PFSK-1 (cell line): ENCODE data around the gene PCP4.

Source experiments
- FOXP2 ChIP-seq: optimal IDR thresholded peaks from 2 replicates; pipeline ENCODE3; 2011; ENCODE audit warnings: borderline replicate concordance, control low read depth, inconsistent platforms; ENCODE audit not compliant: insufficient read depth; ENCODE audit errors: extremely low read length, extremely low read depth
- POLR2AphosphoS5 ChIP-seq: IDR thresholded peaks from 2 replicates; pipeline ENCODE4 v1.6.1; 2012; ENCODE audit warnings: low read depth, mild to moderate bottlenecking, control low read depth, low read length, moderate library complexity
- SIN3A ChIP-seq: IDR thresholded peaks from 2 replicates; pipeline ENCODE4 v1.6.1; 2012; ENCODE audit warnings: mild to moderate bottlenecking, low read length, moderate library complexity, borderline replicate concordance; ENCODE audit not compliant: insufficient read depth
- TAF1 ChIP-seq: IDR thresholded peaks from 2 replicates; pipeline ENCODE4 v1.6.1; 2012; ENCODE audit warnings: low read length, control low read depth, borderline replicate concordance; ENCODE audit not compliant: insufficient read depth
- TF ChIP-seq, protein P1 (sequence below), 2 experiments: IDR thresholded peaks; 2 replicates each; pipeline versions ENCODE4 v1.6.1 to v1.8.0; 2011 to 2012; ENCODE audit warnings: low read depth in 2 of 2, low read length in 2 of 2, control low read depth in 1 of 2, inconsistent platforms in 1 of 2, mild to moderate bottlenecking in 1 of 2, moderate library complexity in 1 of 2; ENCODE audit not compliant: insufficient read depth in 1 of 2

DNA sequence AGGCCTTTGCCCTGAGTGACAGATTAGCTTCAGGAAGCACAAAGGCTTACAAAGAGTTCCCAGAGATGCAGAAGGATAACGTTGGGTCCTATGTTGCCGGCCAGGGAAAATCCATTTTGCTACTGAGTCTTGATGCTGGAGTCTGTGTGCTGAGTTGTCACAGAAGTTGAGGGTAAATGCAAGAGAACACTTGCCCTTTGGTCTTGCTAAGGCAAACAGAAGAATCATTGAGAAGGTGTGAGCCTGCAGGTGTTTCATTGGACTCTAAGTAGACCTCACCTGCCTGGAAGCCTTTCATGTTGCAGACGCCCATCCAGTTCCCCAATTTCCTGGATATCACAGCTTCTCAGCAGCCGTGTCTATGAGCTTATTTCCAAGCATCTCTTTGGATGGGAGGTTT, 105.2 kb downstream of the PCP4 start:
- TF ChIP-seq POLR2AphosphoS5 (no peak), FOXP2 (no peak), TAF1 (no peak), SIN3A (no peak)
- TF ChIP-seq, protein P1, sequence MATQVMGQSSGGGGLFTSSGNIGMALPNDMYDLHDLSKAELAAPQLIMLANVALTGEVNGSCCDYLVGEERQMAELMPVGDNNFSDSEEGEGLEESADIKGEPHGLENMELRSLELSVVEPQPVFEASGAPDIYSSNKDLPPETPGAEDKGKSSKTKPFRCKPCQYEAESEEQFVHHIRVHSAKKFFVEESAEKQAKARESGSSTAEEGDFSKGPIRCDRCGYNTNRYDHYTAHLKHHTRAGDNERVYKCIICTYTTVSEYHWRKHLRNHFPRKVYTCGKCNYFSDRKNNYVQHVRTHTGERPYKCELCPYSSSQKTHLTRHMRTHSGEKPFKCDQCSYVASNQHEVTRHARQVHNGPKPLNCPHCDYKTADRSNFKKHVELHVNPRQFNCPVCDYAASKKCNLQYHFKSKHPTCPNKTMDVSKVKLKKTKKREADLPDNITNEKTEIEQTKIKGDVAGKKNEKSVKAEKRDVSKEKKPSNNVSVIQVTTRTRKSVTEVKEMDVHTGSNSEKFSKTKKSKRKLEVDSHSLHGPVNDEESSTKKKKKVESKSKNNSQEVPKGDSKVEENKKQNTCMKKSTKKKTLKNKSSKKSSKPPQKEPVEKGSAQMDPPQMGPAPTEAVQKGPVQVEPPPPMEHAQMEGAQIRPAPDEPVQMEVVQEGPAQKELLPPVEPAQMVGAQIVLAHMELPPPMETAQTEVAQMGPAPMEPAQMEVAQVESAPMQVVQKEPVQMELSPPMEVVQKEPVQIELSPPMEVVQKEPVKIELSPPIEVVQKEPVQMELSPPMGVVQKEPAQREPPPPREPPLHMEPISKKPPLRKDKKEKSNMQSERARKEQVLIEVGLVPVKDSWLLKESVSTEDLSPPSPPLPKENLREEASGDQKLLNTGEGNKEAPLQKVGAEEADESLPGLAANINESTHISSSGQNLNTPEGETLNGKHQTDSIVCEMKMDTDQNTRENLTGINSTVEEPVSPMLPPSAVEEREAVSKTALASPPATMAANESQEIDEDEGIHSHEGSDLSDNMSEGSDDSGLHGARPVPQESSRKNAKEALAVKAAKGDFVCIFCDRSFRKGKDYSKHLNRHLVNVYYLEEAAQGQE (IDR thresholded peaks at IDR 0.05; ENCODE audit: insufficient read depth in 1 of 2, low read depth in 2 of 2, low read length in 2 of 2), result no peak
